Spleen (tissue), 7 donors: ENCODE measurements around the gene GLP2R.

Experiments
- CTCF ChIP-seq, 11 experiments: fragments of 200-600 bp in 7 of 11; fragments of 450-650 bp in 4 of 11; sonication (generic) in 4 of 11; IDR thresholded peaks in 8 of 11; conservative IDR thresholded peaks in 3 of 11; 1 replicate in 7 of 11; 2 replicates in 4 of 11; pipeline versions ENCODE4 v1.4.0 to v1.8.0; 2016 to 2021; ENCODE audit warnings: antibody characterized with exemption in 11 of 11, inconsistent platforms in 4 of 11, mild to moderate bottlenecking in 1 of 11
- POLR2A ChIP-seq, 3 donors: fragments of 450-650 bp; IDR thresholded peaks; one replicate each; pipeline ENCODE4 v1.5.1; 2017; ENCODE audit warnings: antibody characterized with exemption in 3 of 3, mild to moderate bottlenecking in 1 of 3
- POLR2AphosphoS5 ChIP-seq, 3 donors: sonication (generic); formaldehyde crosslinking; IDR thresholded peaks; one replicate each; pipeline ENCODE4 v1.5.1; 2017; ENCODE audit warnings: antibody characterized with exemption in 3 of 3
- donor health status: DM: no; HTN: no; CAD: no; lungs with moderate emphysema.
- donor health status: DM: no; HTN: no; CAD: no.
- donor health status: DM: no; HTN: no; CAD: no.

- TF ChIP-seq CTCF (IDR thresholded peaks at IDR 0.05 in 8 of 11, conservative IDR thresholded peaks at IDR 0.05 in 3 of 11) (no peak), POLR2A (IDR thresholded peaks at IDR 0.05) (no peak), POLR2AphosphoS5 (IDR thresholded peaks at IDR 0.05) (no peak)
Observed at GRCh38 chr17:9813166-9813565, 12.6 kb upstream of the GLP2R start.
